Adipose tissue (tissue), 3 donors: ENCODE data around the gene RBM12. TPM values are rescaled to one million over a fixed set of nuclear protein-coding genes. Genes with fewer than 3 reads are reported as not detected.
"Not testable (repeated sequence)": the region's sequence is repeated elsewhere in the genome, so short reads cannot be mapped to it uniquely, and the experiment has no call there.

Source experiments
- H3K27ac ChIP-seq: one replicate; pipeline ENCODE4 v1.5.1; 2013; ENCODE audit warnings: low read depth, low read length
- WGBS, 3 donors: extraction: QIAGEN DNeasy Blood & Tissue Kit; methylation state at CpG; one replicate each; pipeline ENCODE4 v1.1.7; 2013; 5-methylcytosine and 5-hydroxymethylcytosine counted together
- polyA plus RNA-seq, 3 donors: library from polyadenylated mRNA; stranded (reverse); fragments of 200-250 nt; gene quantifications; one replicate each; pipeline ENCODE4 v1.2.3, GENCODE V29; 2013
- donor health status: healthy with polysubstance abuse.
- donor health status: Bipolar disorder and iron deficiency.
- donor health status: healthy.

RBM12 gene
- polyA plus RNA-seq, 3 donors, result 6.4 to 19.5 (median 17.8) TPM

DNA sequence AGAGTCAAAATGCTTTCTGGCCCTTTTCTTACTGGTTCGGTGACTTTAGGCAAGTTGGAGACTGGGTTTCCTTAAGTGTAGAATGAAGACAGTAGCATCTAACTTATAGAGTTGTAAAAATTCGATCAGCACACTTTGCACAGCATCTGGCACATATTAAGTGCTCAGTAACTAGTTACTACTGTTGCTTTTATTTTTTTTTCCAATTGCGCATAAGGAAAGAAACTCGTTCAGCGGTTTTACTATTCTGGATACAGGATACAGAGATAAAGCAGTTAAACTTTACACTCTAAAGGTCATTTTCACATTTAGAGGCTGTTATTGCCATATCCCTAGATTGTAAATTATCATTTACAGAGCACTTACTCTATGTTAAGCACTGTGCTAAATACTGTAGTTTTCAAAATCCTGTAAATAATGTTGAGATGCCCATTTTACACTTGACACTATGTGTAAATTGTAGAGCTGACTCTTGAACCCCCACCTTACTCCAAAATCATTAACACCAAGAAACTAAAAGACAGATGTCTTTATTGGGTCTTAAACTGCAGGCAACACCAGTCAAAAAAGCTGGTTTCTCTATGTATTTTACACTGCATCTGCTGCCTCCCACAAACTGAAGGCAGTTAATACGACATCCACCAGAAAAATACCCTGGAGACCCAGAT lies 35.4 kb upstream of the RBM12 start:
- peak overlapping the region; percentile 83 for H3K27ac ChIP-seq
- 18 to 24% (median 22%) methylated on average over 6 of the region's 6 CpGs for WGBS, 3 donors

DNA sequence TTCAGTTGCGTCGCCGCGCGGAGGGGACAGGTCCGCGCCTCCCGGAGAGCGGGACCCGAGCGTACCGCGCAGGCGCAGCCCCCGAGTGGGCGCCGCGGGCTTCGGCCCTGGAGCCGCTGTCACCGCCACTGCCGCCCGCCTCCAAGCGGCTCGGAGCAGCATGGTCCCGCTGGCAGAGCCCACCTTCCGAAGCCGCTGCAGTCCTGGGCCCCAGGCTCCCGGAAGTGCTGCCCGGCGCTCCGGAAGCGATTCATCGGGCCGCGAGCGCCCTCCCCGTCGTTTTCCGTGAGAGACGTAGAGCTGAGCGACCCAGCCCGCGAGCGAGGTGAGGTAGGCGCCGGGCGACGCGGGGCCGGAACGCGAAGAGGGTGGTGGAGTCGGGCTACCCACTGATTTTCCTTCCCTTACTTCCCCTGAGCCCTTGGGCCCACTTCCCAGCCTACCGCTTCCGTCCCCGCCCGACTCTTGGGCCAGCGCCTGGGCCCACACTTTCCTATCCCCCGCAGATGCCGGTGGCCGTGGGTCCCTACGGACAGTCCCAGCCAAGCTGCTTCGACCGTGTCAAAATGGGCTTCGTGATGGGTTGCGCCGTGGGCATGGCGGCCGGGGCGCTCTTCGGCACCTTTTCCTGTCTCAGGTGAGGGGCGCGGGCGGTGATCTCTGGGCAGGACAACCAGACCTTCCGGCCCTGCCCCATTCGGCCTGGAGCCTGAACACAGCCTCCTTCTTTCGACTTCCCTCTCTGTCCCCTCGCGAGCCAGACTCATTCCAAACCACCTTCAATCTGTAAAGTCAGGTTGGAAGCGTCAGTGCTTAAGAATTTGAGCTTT lies 34.6 kb upstream of the RBM12 start, which contains the start of the genes NFS1 and ROMO1:
NFS1 (minus strand) TSS at position 226 of the 830 bp plus-strand sequence; CDS start at position 162, 64 bp downstream.
ROMO1 (plus strand) TSS at position 279 of the 830 bp plus-strand sequence; CDS start at position 507, 228 bp downstream.
- 0 to 1% (median 0%) methylated on average over 80 to 81 of the region's 81 CpGs for WGBS, 3 donors
- peak within 1 kb of the TSS; percentile 83 for H3K27ac ChIP-seq

DNA sequence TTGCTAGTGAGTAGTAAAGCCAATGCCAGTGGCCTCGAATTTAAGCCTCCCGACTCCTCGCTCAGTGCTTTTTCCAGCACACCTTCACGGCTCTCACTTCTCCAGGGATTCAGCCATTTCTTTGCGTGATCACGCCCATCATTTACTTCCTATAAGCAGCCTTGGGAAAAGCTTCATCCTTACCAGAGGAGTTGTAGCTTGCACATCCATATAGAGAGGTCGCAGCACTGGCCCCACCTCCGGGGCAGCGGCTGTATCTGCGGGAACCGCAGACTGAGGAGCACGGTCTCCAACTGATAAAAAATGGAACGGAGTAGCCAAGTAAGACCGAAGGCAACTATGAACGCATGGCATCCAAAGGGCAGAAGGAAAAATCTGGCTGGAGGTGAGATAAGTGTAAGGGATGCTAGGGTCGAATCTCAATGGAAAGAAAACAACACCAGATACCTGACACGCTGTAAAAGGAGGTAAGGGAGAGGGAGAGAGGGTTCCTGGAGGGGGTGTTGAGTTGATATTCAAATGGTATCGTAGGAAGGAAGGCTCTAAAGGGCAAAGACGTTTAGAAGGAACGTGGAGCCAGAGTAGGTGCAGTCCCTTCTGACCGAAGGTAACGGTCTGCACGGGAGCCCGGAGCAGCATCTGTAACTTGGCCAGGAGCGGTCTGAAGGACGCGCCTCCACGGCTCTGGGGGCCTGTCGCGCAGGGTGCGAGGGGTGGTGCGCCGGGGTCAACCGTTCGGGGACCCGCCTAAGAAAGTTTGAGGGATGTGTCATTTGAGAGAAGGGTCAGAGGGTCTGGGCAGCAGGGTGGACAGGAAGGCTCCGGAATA lies 33.8 kb upstream of the RBM12 start:
- 3 to 7% (median 6%) methylated on average over 37 of the region's 37 CpGs for whole genome bisulfite sequencing, 3 donors
- H3K27ac ChIP-seq, result no peak overlapping the region

DNA sequence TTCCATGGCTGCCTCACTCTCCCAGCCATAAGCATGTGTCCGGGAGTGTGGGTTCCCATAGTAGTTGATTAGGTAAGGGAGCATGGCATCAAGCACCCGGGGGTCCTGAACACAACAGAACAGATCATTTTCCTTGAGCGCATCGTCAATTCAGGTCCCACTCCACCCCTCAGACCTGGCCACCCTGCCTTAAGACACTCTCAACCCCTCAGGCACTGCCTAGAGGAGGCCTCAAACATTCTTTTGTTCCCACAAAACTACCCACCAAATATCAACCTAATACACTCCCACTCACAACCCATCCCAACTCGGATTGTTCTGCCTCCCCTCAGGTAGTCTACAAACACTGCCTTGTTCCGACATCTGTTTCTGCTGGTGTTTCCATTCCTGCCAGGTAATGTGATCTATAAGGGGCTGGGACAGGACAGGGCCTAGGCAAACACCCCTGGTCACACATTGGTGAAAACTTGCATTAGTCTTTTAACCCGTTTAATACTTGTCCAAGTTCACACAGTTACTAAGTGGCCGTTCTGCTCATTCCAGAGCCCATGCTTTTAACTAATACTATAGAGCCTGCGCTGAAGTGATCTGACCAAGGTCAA lies 33.1 kb upstream of the RBM12 start:
- H3K27ac ChIP-seq, result no peak overlapping the region
- 48 to 81% (median 77%) methylated on average over 9 of the region's 9 CpGs for WGBS, 3 donors

DNA sequence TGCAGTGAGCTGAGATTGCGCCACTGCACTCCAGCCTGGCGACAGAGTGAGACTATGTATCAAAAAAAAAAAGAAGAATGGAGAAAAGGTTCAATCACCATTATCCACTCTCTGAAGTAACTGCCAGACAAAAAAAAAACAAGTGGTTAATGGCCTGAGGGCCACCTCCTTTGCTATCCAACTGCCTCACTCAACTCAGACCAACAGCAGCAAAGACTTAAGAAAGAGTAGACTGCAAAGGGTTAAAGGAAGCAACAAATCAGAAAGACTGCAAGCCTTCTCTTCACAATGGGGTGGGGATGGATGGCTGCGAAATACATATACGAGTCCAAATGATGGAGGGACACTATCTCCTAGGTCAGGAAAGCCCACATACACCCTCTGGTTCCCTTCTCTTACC lies 31.3 kb upstream of the RBM12 start:
- no peak overlapping the region for H3K27ac ChIP-seq
- WGBS, 3 donors, result 80 to 83% (median 80%) methylated on average over 4 of the region's 4 CpGs

DNA sequence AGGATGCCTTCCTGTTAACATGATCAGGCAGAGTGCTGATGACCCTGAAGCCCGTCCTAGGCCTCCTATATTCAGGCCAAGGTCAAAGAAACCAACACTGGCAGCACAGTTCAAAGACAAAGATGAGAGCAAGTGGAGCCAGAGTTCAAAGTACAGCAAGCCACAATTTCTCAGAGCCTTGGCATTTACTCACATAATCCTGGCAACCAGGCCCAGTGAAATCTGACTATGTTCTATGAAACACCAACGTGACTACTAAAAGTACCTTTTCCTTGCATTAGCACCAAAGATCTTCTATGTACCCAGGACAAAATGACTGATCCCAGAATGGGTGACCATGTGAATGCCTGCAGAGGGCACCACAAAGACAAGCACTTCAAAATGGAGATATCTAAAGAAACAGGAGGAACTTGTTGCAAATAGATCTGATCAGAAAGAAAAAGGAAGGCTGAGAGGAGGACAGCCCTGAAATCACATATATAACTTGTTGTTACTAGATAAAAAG lies 30.6 kb upstream of the RBM12 start:
- 58 to 85% (median 85%) methylated on average over 2 of the region's 2 CpGs for WGBS, 3 donors
- H3K27ac ChIP-seq, result no peak overlapping the region

DNA sequence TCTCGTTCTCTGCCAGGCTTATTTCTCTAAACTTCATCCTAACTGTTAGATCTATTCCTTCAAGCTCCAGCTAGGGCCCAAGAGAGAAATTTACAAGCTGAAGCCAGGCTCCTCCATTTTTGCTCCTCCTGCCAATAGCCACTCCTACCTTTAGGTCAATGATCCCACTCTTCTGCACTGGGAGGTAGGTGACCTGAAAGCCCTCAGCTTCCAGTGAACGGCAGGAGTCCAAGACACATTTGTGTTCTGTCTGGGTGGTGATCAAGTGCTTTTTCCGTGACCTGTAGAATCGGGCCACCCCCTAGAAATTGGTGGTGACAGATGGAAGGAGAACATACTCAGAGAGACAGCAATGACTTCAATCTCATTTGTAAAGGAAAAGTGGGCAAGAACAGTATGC lies 25.6 kb upstream of the RBM12 start:
- WGBS, 3 donors, result 89 to 91% (median 89%) methylated on average over 4 of the region's 4 CpGs
- no peak overlapping the region for H3K27ac ChIP-seq

DNA sequence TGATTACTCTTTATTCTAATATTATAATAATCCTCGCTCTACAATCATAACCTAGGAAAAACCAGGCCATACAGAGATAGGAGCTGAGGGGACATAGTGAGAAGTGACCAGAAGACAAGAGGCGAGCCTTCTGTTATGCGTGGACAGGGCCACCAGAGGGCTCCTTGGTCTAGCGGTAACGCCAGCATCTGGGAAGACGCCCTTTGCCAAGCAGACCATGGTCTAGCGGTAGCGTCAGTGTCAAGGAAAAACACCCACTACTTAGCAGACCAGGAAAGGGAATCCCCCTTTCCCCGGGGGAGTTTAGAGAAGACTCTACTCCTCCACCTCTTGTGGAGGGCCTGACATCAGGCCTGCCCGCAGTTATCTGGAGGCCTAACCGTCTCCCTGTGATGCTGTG lies 22.2 kb upstream of the RBM12 start:
- not testable (repeated sequence) for H3K27ac ChIP-seq
- 92 to 95% (median 95%) methylated on average over 11 of the region's 11 CpGs for WGBS, 3 donors

DNA sequence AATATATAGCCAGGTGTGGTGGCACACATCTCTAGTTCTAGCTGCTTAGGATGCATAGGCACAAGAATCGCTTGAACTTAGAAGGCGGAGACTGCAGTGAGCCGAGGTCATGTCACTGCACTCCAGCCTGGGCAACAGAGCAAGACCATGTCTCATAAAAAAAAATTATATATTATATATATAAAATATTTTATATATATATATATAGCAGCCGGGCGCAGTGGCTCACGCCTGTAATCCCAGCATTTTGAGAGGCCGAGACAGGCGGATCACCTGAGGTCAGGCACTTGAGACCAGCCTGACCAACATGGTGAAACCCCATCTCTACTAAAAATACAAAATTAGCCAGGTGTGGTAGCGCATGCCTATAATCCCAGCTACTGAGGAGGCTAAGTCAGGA lies 20.7 kb upstream of the RBM12 start:
- 95 to 97% (median 97%) methylated on average over 9 of the region's 9 CpGs for WGBS, 3 donors

DNA sequence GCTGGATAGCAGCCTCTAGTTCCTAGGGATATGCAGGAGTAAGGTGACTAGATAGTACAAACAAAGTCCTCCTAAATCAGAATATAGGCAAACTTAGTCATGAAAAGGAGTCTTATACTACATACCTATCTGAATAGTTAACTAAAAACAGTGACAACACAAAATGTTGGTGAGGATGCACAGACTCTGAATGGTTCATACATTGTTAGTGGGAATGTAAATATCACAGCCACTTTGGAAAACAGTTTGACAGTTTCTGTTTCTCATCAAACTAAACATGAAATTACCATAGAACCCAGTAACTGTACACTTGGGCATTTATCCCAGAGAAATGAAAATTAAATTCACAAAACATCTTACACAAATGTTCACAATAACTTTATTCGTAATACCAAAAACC lies 17.3 kb upstream of the RBM12 start:
- 92 to 100% (median 98%) methylated on average over 1 of the region's 1 CpG for WGBS, 3 donors
- no peak overlapping the region for H3K27ac ChIP-seq

More for the DNA sequence above, 20.7 kb upstream of the RBM12 start:
- not testable (repeated sequence) for H3K27ac ChIP-seq

GRCh38 chr20:35680452-35681183 lies 15.9 kb upstream of the RBM12 start:
- H3K27ac ChIP-seq, result no peak overlapping the region
- 61 to 79% (median 65%) methylated on average over 4 of the region's 4 CpGs for WGBS, 3 donors

DNA sequence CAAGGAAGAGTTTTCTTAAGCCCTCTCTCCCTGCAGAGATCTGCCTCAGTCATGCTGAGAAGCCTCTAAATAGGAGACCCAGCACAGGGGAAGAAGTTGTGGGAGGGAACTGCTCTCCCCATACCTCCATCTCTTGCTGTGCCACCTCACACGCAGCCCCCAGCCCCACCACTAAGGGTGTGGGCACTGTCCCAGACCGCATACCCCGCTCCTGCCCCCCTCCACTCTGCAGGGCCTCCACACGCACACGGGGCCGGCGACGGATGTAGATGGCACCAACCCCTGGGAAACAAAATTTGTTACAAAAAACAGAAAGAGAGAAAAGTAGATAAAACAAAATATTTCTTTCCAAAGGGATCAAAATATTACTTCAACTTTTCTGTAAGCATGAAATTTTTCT lies 10.2 kb upstream of the RBM12 start:
- H3K27ac ChIP-seq, result no peak overlapping the region
- 94 to 96% (median 95%) methylated on average over 8 of the region's 8 CpGs for WGBS, 3 donors

GRCh38 chr20:35673884-35674283 lies 9.2 kb upstream of the RBM12 start:
- WGBS, 3 donors, result 86 to 93% (median 89%) methylated on average over 4 of the region's 4 CpGs
- no peak overlapping the region for H3K27ac ChIP-seq

DNA sequence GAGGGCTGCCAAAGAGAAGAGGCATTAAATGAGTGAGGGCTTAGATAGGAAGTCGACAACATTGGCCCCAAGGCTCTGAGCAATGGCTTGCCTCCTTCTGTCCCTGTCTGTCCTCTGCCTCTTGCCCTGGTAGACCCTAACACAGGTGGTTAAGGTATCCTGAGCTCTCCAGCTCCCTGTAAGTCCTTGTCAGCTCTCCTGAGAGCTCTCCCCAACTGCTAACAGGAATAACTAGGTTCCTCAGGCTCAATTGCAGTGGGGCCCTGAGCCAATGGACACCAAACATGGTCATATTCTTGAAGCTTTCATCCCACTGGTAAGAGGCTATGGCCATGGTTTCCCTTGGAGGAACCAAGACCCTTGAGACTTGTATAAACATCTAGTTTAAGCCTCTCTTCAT lies 5.0 kb upstream of the RBM12 start:
- 92 to 95% (median 93%) methylated on average over 1 of the region's 1 CpG for WGBS, 3 donors
- H3K27ac ChIP-seq, result no peak overlapping the region

GRCh38 chr20:35669221-35669620 lies 4.5 kb upstream of the RBM12 start:
- 91 to 99% (median 97%) methylated on average over 5 of the region's 5 CpGs for WGBS, 3 donors
- H3K27ac ChIP-seq, result no peak overlapping the region

GRCh38 chr20:35665949-35666288 lies 1.2 kb upstream of the RBM12 start:
- H3K27ac ChIP-seq, result no peak overlapping the region
- WGBS, 3 donors, result 96 to 98% (median 97%) methylated on average over 16 to 17 of the region's 17 CpGs

- WGBS, 3 donors, result 0 to 1% (median 0%) methylated on average over 28 of the region's 28 CpGs
- H3K27ac ChIP-seq, result peak overlapping the region; percentile 91
Observed at GRCh38 chr20:35663516-35664465, 909 bp downstream of the RBM12 start.
